ENCODE results near the gene P3H3. TPM values are rescaled to one million over a fixed set of nuclear protein-coding genes. Genes with fewer than 3 reads are reported as not detected.
"Not testable (repeated sequence)": the region's sequence is repeated elsewhere in the genome, so short reads cannot be mapped to it uniquely, and the experiment has no call there.

The P3H3 gene
- total and polyA plus RNA-seq, 10 donors, result 4.2 to 11.7 (median 6.2) TPM

GRCh38 chr12:6887460-6887859, 59.3 kb downstream of the P3H3 start:
- peaks cover 0 to 24% (median 16%) of the 10 kb centered on the region in 6 donors for H3K4me1 ChIP-seq
- H3K4me3 ChIP-seq, result no peak overlapping the region
- TF ChIP-seq CTCF (IDR thresholded peaks at IDR 0.05 in 8 of 11, conservative IDR thresholded peaks at IDR 0.05 in 3 of 11) (no peak), POLR2A (IDR thresholded peaks at IDR 0.05) (no peak), POLR2AphosphoS5 (IDR thresholded peaks at IDR 0.05) (no peak)
- intact Hi-C loops (cut with DNase I; ENCODE audit: low total_unique reads), result no loop called here
- H3K9me3 ChIP-seq, result no peaks in the 10 kb centered on the region
- DNase-seq, result no peak
- H3K36me3 ChIP-seq, result peaks cover 0 to 35% (median 14%) of the 10 kb centered on the region in 6 donors
- 56 to 79% (median 67%) methylated on average over 8 of the region's 8 CpGs for WGBS, 5 donors
- no peaks in the 10 kb centered on the region for H3K27me3 ChIP-seq (replicated peaks in 1 of 7)
- peak overlapping the region in 1 of 8 donors; percentile 38 for H3K27ac ChIP-seq

- Histone ChIP-seq H3K4me1 (peaks cover 0 to 24% (median 16%) of the 10 kb centered on the region in 6 donors), H3K9me3 (no peaks in the 10 kb centered on the region), H3K4me3 (no peak overlapping the region), H3K27ac (no peak overlapping the region), H3K36me3 (peaks cover 0 to 26% (median 13%) of the 10 kb centered on the region in 6 donors), H3K27me3 (replicated peaks in 1 of 7) (no peaks in the 10 kb centered on the region)
- DNase-seq, result no peak
- TF ChIP-seq POLR2A (IDR thresholded peaks at IDR 0.05), result no peak
- no peak for TF ChIP-seq POLR2AphosphoS5 (IDR thresholded peaks at IDR 0.05)
- no peak for TF ChIP-seq CTCF (IDR thresholded peaks at IDR 0.05 in 8 of 11, conservative IDR thresholded peaks at IDR 0.05 in 3 of 11)
- intact Hi-C loops (cut with DNase I; ENCODE audit: low total_unique reads), result no loop called here
- 83 to 92% (median 90%) methylated on average over 2 of the region's 2 CpGs for WGBS, 5 donors
Observed at GRCh38 chr12:6888360-6888759, 60.2 kb downstream of the P3H3 start.

- H3K27ac ChIP-seq, result not testable (repeated sequence)
- WGBS, 5 donors, result 85 to 94% (median 89%) methylated on average over 7 of the region's 7 CpGs
Observed at GRCh38 chr12:6888794-6889193, 60.6 kb downstream of the P3H3 start.

More at GRCh38 chr12:6888794-6889193, 60.6 kb downstream of the P3H3 start:
- peaks cover 0 to 22% (median 8%) of the 10 kb centered on the region in 6 donors for H3K36me3 ChIP-seq
- DNase-seq; H3K27me3 ChIP-seq (replicated peaks in 1 of 7); H3K9me3 ChIP-seq; intact Hi-C loops (cut with DNase I; ENCODE audit: low total_unique reads); H3K4me3 ChIP-seq: not testable (repeated sequence)
- H3K4me1 ChIP-seq, result peaks cover 0 to 24% (median 16%) of the 10 kb centered on the region in 6 donors

Other genes starting within 250 kb of the P3H3 start
- gene CHD4, start 221.0 kb upstream of the P3H3 start, total RNA-seq, result 100 to 1,000 TPM; 202 to 272 (median 240) TPM
- 100 to 1,000 TPM; 136 to 169 (median 154) TPM for gene CHD4, start 221.0 kb upstream of the P3H3 start, polyA plus RNA-seq
- 10 to 100 TPM; 12.9 to 26.6 (median 16.9) TPM for gene LPAR5, start 192.4 kb upstream of the P3H3 start, total RNA-seq
- 10 to 100 TPM; 10.9 to 16.0 (median 14.9) TPM for gene LPAR5, start 192.4 kb upstream of the P3H3 start, polyA plus RNA-seq
- 10 to 100 TPM; 13.2 to 41.7 (median 18.1) TPM for gene ACRBP, start 181.0 kb upstream of the P3H3 start, total RNA-seq
- 1 to 10 TPM; 7.2 to 8.8 (median 7.3) TPM for gene ACRBP, start 181.0 kb upstream of the P3H3 start, polyA plus RNA-seq
- 10 to 100 TPM; 34.5 to 68.8 (median 49.9) TPM for gene ING4, start 165.3 kb upstream of the P3H3 start, total RNA-seq
- gene ING4, start 165.3 kb upstream of the P3H3 start, polyA plus RNA-seq, result 10 to 100 TPM; 33.0 to 56.7 (median 50.3) TPM
- gene ZNF384, start 139.0 kb upstream of the P3H3 start, total RNA-seq, result 10 to 100 TPM; 48.8 to 79.8 (median 59.0) TPM
- 10 to 100 TPM; 18.9 to 35.9 (median 28.7) TPM for gene ZNF384, start 139.0 kb upstream of the P3H3 start, polyA plus RNA-seq
- under 1 TPM in 2 of 7 donors, not detected in 5; 0.28 to 0.30 TPM for gene PIANP, start 127.6 kb upstream of the P3H3 start, total RNA-seq
- under 1 TPM; 0.10 to 0.24 (median 0.15) TPM for gene PIANP, start 127.6 kb upstream of the P3H3 start, polyA plus RNA-seq
- 10 to 100 TPM; 40.5 to 61.9 (median 49.9) TPM for gene COPS7A, start 104.4 kb upstream of the P3H3 start, total RNA-seq
- gene COPS7A, start 104.4 kb upstream of the P3H3 start, polyA plus RNA-seq, result 10 to 100 TPM; 29.6 to 50.6 (median 33.7) TPM
- 100 to 1,000 TPM in 5 of 7 donors, 10 to 100 TPM in 2; 85.4 to 123 (median 104) TPM for gene MLF2, start 75.3 kb upstream of the P3H3 start, total RNA-seq
- gene MLF2, start 75.3 kb upstream of the P3H3 start, polyA plus RNA-seq, result 100 to 1,000 TPM in 2 of 3 donors, 10 to 100 TPM in 1; 78.0 to 116 (median 101) TPM
- gene PTMS, start 62.0 kb upstream of the P3H3 start, total RNA-seq, result 100 to 1,000 TPM in 1 of 7 donors, 10 to 100 TPM in 6; 47.4 to 130 (median 89.1) TPM
- gene PTMS, start 62.0 kb upstream of the P3H3 start, polyA plus RNA-seq, result 100 to 1,000 TPM in 2 of 3 donors, 10 to 100 TPM in 1; 70.5 to 169 (median 102) TPM
- gene LAG3, start 55.9 kb upstream of the P3H3 start, total RNA-seq, result 10 to 100 TPM in 6 of 7 donors, 1 to 10 TPM in 1; 9.4 to 29.4 (median 17.9) TPM
- 1 to 10 TPM; 3.7 to 4.7 (median 4.5) TPM for gene LAG3, start 55.9 kb upstream of the P3H3 start, polyA plus RNA-seq
- gene CD4, start 38.9 kb upstream of the P3H3 start, total RNA-seq, result 100 to 1,000 TPM; 104 to 207 (median 180) TPM
- gene CD4, start 38.9 kb upstream of the P3H3 start, polyA plus RNA-seq, result 10 to 100 TPM; 21.8 to 32.8 (median 23.3) TPM
- gene GPR162, start 6.6 kb upstream of the P3H3 start, total RNA-seq, result 1 to 10 TPM; 2.1 to 7.1 (median 4.0) TPM
- 10 to 100 TPM in 2 of 3 donors, 1 to 10 TPM in 1; 5.0 to 14.7 (median 10.3) TPM for gene GPR162, start 6.6 kb upstream of the P3H3 start, polyA plus RNA-seq
- gene GNB3, start 12.5 kb downstream of the P3H3 start, total RNA-seq, result 1 to 10 TPM in 6 of 7 donors, under 1 TPM in 1; 0.75 to 3.9 (median 2.6) TPM
- gene GNB3, start 12.5 kb downstream of the P3H3 start, polyA plus RNA-seq, result 1 to 10 TPM in 1 of 3 donors, under 1 TPM in 2; 0.93 to 1.3 (median 0.94) TPM
- 10 to 100 TPM in 1 of 7 donors, 1 to 10 TPM in 6; 1.9 to 10.2 (median 5.8) TPM for gene CDCA3, start 22.9 kb downstream of the P3H3 start, total RNA-seq
- gene CDCA3, start 22.9 kb downstream of the P3H3 start, polyA plus RNA-seq, result 10 to 100 TPM in 1 of 3 donors, 1 to 10 TPM in 2; 3.6 to 18.1 (median 5.1) TPM
- gene USP5, start 23.7 kb downstream of the P3H3 start, total RNA-seq, result 10 to 100 TPM; 29.8 to 62.4 (median 53.5) TPM
- gene USP5, start 23.7 kb downstream of the P3H3 start, polyA plus RNA-seq, result 10 to 100 TPM; 23.1 to 40.5 (median 23.6) TPM
- gene TPI1, start 39.1 kb downstream of the P3H3 start, total RNA-seq, result 100 to 1,000 TPM; 218 to 471 (median 288) TPM
- gene TPI1, start 39.1 kb downstream of the P3H3 start, polyA plus RNA-seq, result 100 to 1,000 TPM; 234 to 364 (median 311) TPM
- gene SPSB2, start 44.9 kb downstream of the P3H3 start, total RNA-seq, result 10 to 100 TPM in 4 of 7 donors, 1 to 10 TPM in 3; 7.0 to 12.9 (median 10.3) TPM
- gene SPSB2, start 44.9 kb downstream of the P3H3 start, polyA plus RNA-seq, result 10 to 100 TPM; 11.3 to 17.0 (median 11.5) TPM
- gene LRRC23, start 76.4 kb downstream of the P3H3 start, total RNA-seq, result 1 to 10 TPM; 3.1 to 9.6 (median 5.9) TPM
- 10 to 100 TPM in 1 of 3 donors, 1 to 10 TPM in 2; 7.0 to 10.1 (median 7.5) TPM for gene LRRC23, start 76.4 kb downstream of the P3H3 start, polyA plus RNA-seq
- gene ENO2, start 86.2 kb downstream of the P3H3 start, total RNA-seq, result 10 to 100 TPM in 6 of 7 donors, 1 to 10 TPM in 1; 7.6 to 37.7 (median 25.0) TPM
- gene ENO2, start 86.2 kb downstream of the P3H3 start, polyA plus RNA-seq, result 10 to 100 TPM; 11.5 to 41.3 (median 29.1) TPM
- gene ATN1, start 99.6 kb downstream of the P3H3 start, total RNA-seq, result 100 to 1,000 TPM in 1 of 7 donors, 10 to 100 TPM in 6; 64.7 to 112 (median 81.7) TPM
- gene ATN1, start 99.6 kb downstream of the P3H3 start, polyA plus RNA-seq, result 10 to 100 TPM; 10.1 to 42.0 (median 21.4) TPM
- not detected for gene RNU7-1, start 115.4 kb downstream of the P3H3 start, total RNA-seq
- gene RNU7-1, start 115.4 kb downstream of the P3H3 start, polyA plus RNA-seq, result not detected
- 100 to 1,000 TPM in 6 of 7 donors, 10 to 100 TPM in 1; 79.2 to 364 (median 116) TPM for gene C12orf57, start 115.6 kb downstream of the P3H3 start, total RNA-seq
- gene C12orf57, start 115.6 kb downstream of the P3H3 start, polyA plus RNA-seq, result 100 to 1,000 TPM; 181 to 323 (median 242) TPM
- gene PTPN6, start 122.9 kb downstream of the P3H3 start, total RNA-seq, result 100 to 1,000 TPM; 314 to 431 (median 423) TPM
- 100 to 1,000 TPM; 398 to 713 (median 604) TPM for gene PTPN6, start 122.9 kb downstream of the P3H3 start, polyA plus RNA-seq
- gene PHB2, start 142.3 kb downstream of the P3H3 start, total RNA-seq, result 100 to 1,000 TPM; 127 to 143 (median 133) TPM
- gene PHB2, start 142.3 kb downstream of the P3H3 start, polyA plus RNA-seq, result 100 to 1,000 TPM; 166 to 199 (median 177) TPM
- gene EMG1, start 142.5 kb downstream of the P3H3 start, total RNA-seq, result 10 to 100 TPM; 19.9 to 56.3 (median 44.0) TPM
- gene EMG1, start 142.5 kb downstream of the P3H3 start, polyA plus RNA-seq, result 10 to 100 TPM; 23.6 to 38.3 (median 37.1) TPM
- 10 to 100 TPM; 28.8 to 52.5 (median 40.8) TPM for gene LPCAT3, start 190.1 kb downstream of the P3H3 start, total RNA-seq
- 10 to 100 TPM in 2 of 3 donors, 1 to 10 TPM in 1; 9.7 to 13.5 (median 11.2) TPM for gene LPCAT3, start 190.1 kb downstream of the P3H3 start, polyA plus RNA-seq
- gene C1S, start 232.3 kb downstream of the P3H3 start, total RNA-seq, result 100 to 1,000 TPM; 235 to 451 (median 312) TPM
- gene C1S, start 232.3 kb downstream of the P3H3 start, polyA plus RNA-seq, result 100 to 1,000 TPM; 102 to 179 (median 128) TPM